Fibroblast of skin of scalp (primary cell): ENCODE results near the gene FBXO10.
A peak's percentile ranks its signal among the peaks of the same experiment; 100 is the strongest.

Experiments
- DNase-seq: peaks from one replicate; pipeline ENCODE4 v3.0.0-alpha.2; 2013

Gene FBXO10

GRCh38 chr9:37592108-37592951 is 16.1 kb upstream of the FBXO10 start, which contains the start of gene TOMM5:
TOMM5 (minus strand) TSS chr9:37592597; CDS start chr9:37592532, 65 bp downstream.
- DNase-seq, result peak; percentile 94

GRCh38 chr9:37587521-37587920 is 11.3 kb upstream of the FBXO10 start:
- DNase-seq, result no peak

GRCh38 chr9:37583522-37584121 is 7.4 kb upstream of the FBXO10 start:
- DNase-seq, result no peak

GRCh38 chr9:37582548-37583157 is 6.5 kb upstream of the FBXO10 start:
- peak; percentile 59 for DNase-seq

- no peak for DNase-seq
Observed at GRCh38 chr9:37575511-37575914, 667 bp downstream of the FBXO10 start.

GRCh38 chr9:37575001-37575400 is 1.2 kb downstream of the FBXO10 start:
- DNase-seq, result no peak

GRCh38 chr9:37574241-37574721 is 1.9 kb downstream of the FBXO10 start:
- peak; percentile 22 for DNase-seq

GRCh38 chr9:37571282-37571681 is 4.9 kb downstream of the FBXO10 start:
- no peak for DNase-seq

- DNase-seq, result no peak
Observed at GRCh38 chr9:37566716-37567115, 9.5 kb downstream of the FBXO10 start.

- no peak for DNase-seq
Observed at GRCh38 chr9:37565661-37566618, 10.2 kb downstream of the FBXO10 start.

- no peak for DNase-seq
Observed at GRCh38 chr9:37564916-37565315, 11.3 kb downstream of the FBXO10 start.

- no peak for DNase-seq
Observed at GRCh38 chr9:37563806-37564513, 12.2 kb downstream of the FBXO10 start.

- DNase-seq, result no peak
Observed at GRCh38 chr9:37562826-37563225, 13.4 kb downstream of the FBXO10 start.

GRCh38 chr9:37561682-37562081 is 14.5 kb downstream of the FBXO10 start:
- DNase-seq, result no peak

- DNase-seq, result no peak
Observed at GRCh38 chr9:37559855-37560592, 16.2 kb downstream of the FBXO10 start.

GRCh38 chr9:37559125-37559524 is 17.1 kb downstream of the FBXO10 start:
- DNase-seq, result no peak

GRCh38 chr9:37555786-37556185 is 20.4 kb downstream of the FBXO10 start:
- DNase-seq, result peak; percentile 76

- DNase-seq, result peak; percentile 33
Observed at GRCh38 chr9:37554318-37554717, 21.9 kb downstream of the FBXO10 start.

- no peak for DNase-seq
Observed at GRCh38 chr9:37551888-37552287, 24.3 kb downstream of the FBXO10 start.

- no peak for DNase-seq
Observed at GRCh38 chr9:37551468-37551867, 24.7 kb downstream of the FBXO10 start.

- peak; percentile 72 for DNase-seq
Observed at GRCh38 chr9:37550781-37551180, 25.4 kb downstream of the FBXO10 start.
